AG09319 (cell line): ENCODE measurements around the gene CD9.

ENCODE experiments used
- DNase-seq: peaks from one replicate; pipeline ENCODE4 v3.0.0-alpha.2; 2010; ENCODE audit warnings: low read depth; ENCODE audit errors: extremely low read depth
- CTCF ChIP-seq: IDR thresholded peaks from 2 replicates; pipeline ENCODE4 v1.5.1; 2011; ENCODE audit warnings: low read depth, mild to moderate bottlenecking, inconsistent platforms, low read length, moderate library complexity

The CD9 gene

GRCh38 chr12:6228535-6229223 lies 28.5 kb downstream of the CD9 start:
- no peak for DNase-seq
- TF ChIP-seq CTCF: no peak

GRCh38 chr12:6229224-6230218 lies 29.3 kb downstream of the CD9 start:
- DNase-seq: no peak
- TF ChIP-seq CTCF: no peak

- no peak for TF ChIP-seq CTCF
Observed at GRCh38 chr12:6230321-6231110, 30.3 kb downstream of the CD9 start.

DNA sequence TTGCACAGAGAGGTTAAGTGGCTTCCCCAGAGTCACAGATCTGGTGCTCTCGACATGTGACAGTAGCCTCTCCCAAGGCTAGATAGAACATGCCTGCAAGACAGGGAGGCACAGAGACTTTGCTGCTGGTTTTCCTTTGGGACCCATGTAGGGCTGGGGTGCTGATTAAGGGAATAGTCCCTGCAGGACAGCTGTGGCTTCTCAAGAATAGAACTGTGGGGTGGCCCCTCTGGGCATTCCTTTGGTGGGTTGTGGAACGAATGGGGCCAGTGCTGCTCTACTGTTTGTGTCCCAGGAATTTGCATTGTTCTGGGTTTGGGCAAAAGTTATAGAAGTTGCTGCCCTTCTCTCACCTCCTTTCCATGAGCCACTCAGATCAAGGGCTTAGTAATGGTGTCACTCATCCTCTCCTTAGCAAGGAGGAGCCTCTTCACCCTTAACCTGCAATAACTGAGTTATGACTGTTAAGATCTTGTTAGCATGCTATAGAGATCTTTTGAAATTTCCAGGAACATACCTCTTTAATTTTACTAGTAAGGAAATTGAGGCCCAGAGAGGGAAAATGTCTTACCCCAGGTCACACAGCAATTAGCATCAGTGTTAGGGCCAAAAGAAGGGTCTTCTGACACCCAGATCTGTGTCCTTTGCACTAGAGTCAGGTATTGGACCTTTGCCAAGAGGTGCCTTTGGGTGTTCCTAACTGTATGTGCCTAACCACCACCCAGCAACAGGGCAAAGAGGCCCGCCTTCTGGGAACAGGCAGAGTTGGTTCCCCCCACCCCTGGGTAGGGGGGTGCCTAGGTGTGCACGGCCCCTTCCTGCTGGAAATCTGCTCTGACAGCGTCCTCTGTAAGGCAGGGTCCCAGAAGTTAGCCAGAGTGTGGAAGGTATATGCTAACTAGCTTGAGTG lies 31.4 kb downstream of the CD9 start:
- DNase-seq: no peak
- TF ChIP-seq CTCF: no peak

More at GRCh38 chr12:6230321-6231110, 30.3 kb downstream of the CD9 start:
- DNase-seq: no peak

- no peak for TF ChIP-seq CTCF
- DNase-seq: no peak
Observed at GRCh38 chr12:6233121-6233971, 33.1 kb downstream of the CD9 start.

DNA sequence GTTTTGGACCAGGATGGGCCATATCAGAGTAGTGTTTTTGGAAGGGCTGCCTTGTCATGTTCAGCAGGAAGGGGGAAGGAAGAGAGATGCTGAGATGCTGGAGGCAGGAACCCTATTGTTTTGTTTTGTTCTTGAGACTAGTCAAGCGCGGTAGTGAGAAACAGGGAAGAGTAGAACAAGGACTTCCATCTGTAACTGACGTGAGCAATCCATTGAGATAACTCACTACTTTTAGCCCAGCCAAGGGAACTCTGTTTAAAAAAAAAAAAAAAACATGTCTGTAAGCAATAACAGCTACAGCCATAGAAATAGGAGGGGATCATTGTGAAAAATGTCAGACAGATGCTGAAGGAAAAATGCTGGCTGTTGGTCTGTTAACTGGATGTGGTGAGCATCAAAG lies 34.0 kb downstream of the CD9 start:
- no peak for DNase-seq
- TF ChIP-seq CTCF: no peak
